GM23338 (cell line): ENCODE data around the gene FHL2. TPM values are rescaled to one million over a fixed set of nuclear protein-coding genes. Genes with fewer than 3 reads are reported as not detected.
A peak's percentile ranks its signal among the peaks of the same experiment; 100 is the strongest.

ENCODE experiments used
- ATAC-seq: fragments of 200-7000 bp; cut with Tn5 transposase; 3 replicates; pipeline ENCODE4 v1.9.1; 2020
- DNase-seq: peaks from one replicate; pipeline ENCODE4 v3.0.0-alpha.2; 2015; ENCODE audit warnings: low spot score
- H2AFZ ChIP-seq: fragments of 200-600 bp; sonication (generic); 2 replicates; pipeline ENCODE4 v1.8.0; 2016; ENCODE audit warnings: antibody characterized with exemption, mild to moderate bottlenecking, moderate library complexity
- H3F3A ChIP-seq: fragments of 200-600 bp; sonication (generic); replicated peaks from 2 replicates; pipeline ENCODE4 v1.8.0; 2017; ENCODE audit warnings: antibody characterized with exemption, mixed run types, low read depth
- H3K27ac ChIP-seq: fragments of 200-600 bp; sonication (generic); 2 replicates; pipeline ENCODE4 v1.6.1; 2016; ENCODE audit warnings: low read depth
- H3K27me3 ChIP-seq: fragments of 200-600 bp; sonication (generic); 2 replicates; pipeline ENCODE4 v1.8.0; 2016; ENCODE audit warnings: mild to moderate bottlenecking, mixed run types, moderate library complexity; ENCODE audit not compliant: insufficient read depth
- H3K36me3 ChIP-seq: fragments of 200-600 bp; sonication (generic); 2 replicates; pipeline ENCODE4 v1.8.0; 2016; ENCODE audit warnings: mild to moderate bottlenecking; ENCODE audit not compliant: insufficient read depth
- H3K4me1 ChIP-seq: fragments of 200-600 bp; sonication (generic); 2 replicates; pipeline ENCODE4 v1.8.0; 2016; ENCODE audit warnings: mild to moderate bottlenecking, moderate library complexity; ENCODE audit not compliant: insufficient read depth
- H3K4me2 ChIP-seq: fragments of 200-600 bp; sonication (generic); 2 replicates; pipeline ENCODE4 v1.7.1; 2017; ENCODE audit warnings: mixed run types
- H3K4me3 ChIP-seq: fragments of 200-600 bp; sonication (generic); 2 replicates; pipeline ENCODE4 v1.6.1; 2016; ENCODE audit warnings: mixed run types
- H3K79me2 ChIP-seq: fragments of 200-600 bp; sonication (generic); replicated peaks from 2 replicates; pipeline ENCODE4 v1.8.0; 2017; ENCODE audit warnings: mild to moderate bottlenecking; ENCODE audit not compliant: insufficient read depth
- H3K9me2 ChIP-seq: fragments of 200-600 bp; sonication (generic); 2 replicates; pipeline ENCODE4 v1.8.0; 2017; ENCODE audit not compliant: insufficient read depth
- H4K20me1 ChIP-seq: fragments of 200-600 bp; sonication (generic); replicated peaks from 2 replicates; pipeline ENCODE4 v1.8.0; 2017; ENCODE audit warnings: mild to moderate bottlenecking; ENCODE audit not compliant: insufficient read depth
- H3K27ac Mint-ChIP-seq: 2 replicates; pipeline ENCODE4 v1.8.0; 2020; ENCODE audit warnings: inconsistent platforms, mild to moderate bottlenecking, moderate library complexity, mixed read lengths
- H3K27me3 Mint-ChIP-seq: 3 replicates; pipeline ENCODE4 v1.8.0; 2022; ENCODE audit warnings: low read depth, mild to moderate bottlenecking, moderate library complexity, mixed read lengths, inconsistent platforms; ENCODE audit not compliant: insufficient read depth, poor library complexity
- H3K36me3 Mint-ChIP-seq: 3 replicates; pipeline ENCODE4 v1.8.0; 2021; ENCODE audit warnings: low read depth, mild to moderate bottlenecking, inconsistent platforms, moderate library complexity, mixed read lengths
- H3K4me1 Mint-ChIP-seq: 3 replicates; pipeline ENCODE4 v1.8.0; 2020; ENCODE audit warnings: mild to moderate bottlenecking, inconsistent platforms, mixed read lengths
- H3K4me3 Mint-ChIP-seq: 3 replicates; pipeline ENCODE4 v1.8.0; 2021; ENCODE audit warnings: moderate library complexity, mild to moderate bottlenecking, inconsistent platforms, mixed read lengths
- H3K9me3 Mint-ChIP-seq: 3 replicates; pipeline ENCODE4 v1.8.0; 2020; ENCODE audit warnings: moderate library complexity, mild to moderate bottlenecking, inconsistent platforms, mixed read lengths
- JUNB ChIP-seq: IDR thresholded peaks from one replicate; pipeline ENCODE4 v1.6.1; 2016; ENCODE audit warnings: antibody characterized with exemption; ENCODE audit not compliant: unreplicated experiment
- STAT1 ChIP-seq: IDR thresholded peaks from one replicate; pipeline ENCODE4 v1.6.1; 2016; ENCODE audit warnings: antibody characterized with exemption; ENCODE audit not compliant: unreplicated experiment
- ZNF462 ChIP-seq: fragments of 250-450 bp; sonication (Bioruptor Pico); IDR thresholded peaks from 2 replicates; pipeline ENCODE4 v1.5.0; 2020; ENCODE audit warnings: mild to moderate bottlenecking, moderate library complexity
- polyA plus RNA-seq: library from polyadenylated mRNA; unstranded; fragments of >200 nt; fragmentation: Nextera tagmentation; extraction: Ambion mirVana; gene quantifications from 2 replicates; pipeline ENCODE4 v1.2.1, GENCODE V29; 2016
- total RNA-seq: library from RNA; depleted of rRNA; stranded (reverse); fragments of >200 nt; shearing (Covaris generic); gene quantifications from 2 replicates; pipeline ENCODE4 v1.2.3, GENCODE V29; 2014
- TF ChIP-seq, protein P1 (sequence below), 2 experiments: fragments of 200-600 bp in 1 of 2; sonication (generic) in 1 of 2; conservative IDR thresholded peaks; 2 replicates each; pipeline versions ENCODE4 v1.5.1 to v1.6.1; 2016 to 2017; ENCODE audit warnings: antibody characterized with exemption in 2 of 2, low read depth in 2 of 2, mild to moderate bottlenecking in 2 of 2, moderate library complexity in 1 of 2

FHL2 gene
- total and polyA plus RNA-seq, 2 experiments from 2014 or later, result 29.0 to 30.9 TPM

DNA sequence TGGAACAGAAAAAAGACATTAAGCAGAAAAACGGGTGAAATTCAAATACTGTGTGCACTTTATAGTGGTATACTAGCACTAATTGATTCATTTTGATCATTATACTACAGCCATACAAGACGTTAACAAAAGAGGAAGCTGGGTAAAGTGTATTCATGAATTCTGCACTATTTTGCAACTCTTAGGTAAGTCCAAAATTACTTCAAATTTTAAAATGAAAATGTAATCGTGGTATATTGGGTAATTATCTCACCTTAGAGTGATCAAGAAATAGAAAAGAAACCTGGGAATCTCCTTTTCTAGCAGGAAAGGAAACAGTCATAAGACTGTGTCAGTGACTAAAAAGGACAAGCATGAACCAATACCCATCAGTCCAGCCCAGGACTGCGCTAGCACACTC is 74.8 kb downstream of the FHL2 start:
- H3K27ac Mint-ChIP-seq, result no peak overlapping the region
- no peak overlapping the region for H3K4me2 ChIP-seq
- no peaks in the 10 kb centered on the region for H3K36me3 ChIP-seq
- H3K4me3 Mint-ChIP-seq, result no peak overlapping the region
- H2AFZ ChIP-seq, result no peak overlapping the region
- peaks cover 8% of the 10 kb centered on the region; the same call in 2 of the 3 replicates for H3K36me3 Mint-ChIP-seq
- H3K4me1 Mint-ChIP-seq, result peaks cover 25% of the 10 kb centered on the region
- ATAC-seq, result no peak
- H3K27me3 ChIP-seq, result no peaks in the 10 kb centered on the region
- H3K9me3 Mint-ChIP-seq, result no peaks in the 10 kb centered on the region
- peaks cover 7% of the 10 kb centered on the region for H3K4me1 ChIP-seq
- H3F3A ChIP-seq, result no peaks in the 10 kb centered on the region
- no peak overlapping the region for H3K4me3 ChIP-seq
- H3K27ac ChIP-seq, result peak overlapping the region; percentile 61; the same call in 1 of the 2 replicates
- TF ChIP-seq, protein P1, sequence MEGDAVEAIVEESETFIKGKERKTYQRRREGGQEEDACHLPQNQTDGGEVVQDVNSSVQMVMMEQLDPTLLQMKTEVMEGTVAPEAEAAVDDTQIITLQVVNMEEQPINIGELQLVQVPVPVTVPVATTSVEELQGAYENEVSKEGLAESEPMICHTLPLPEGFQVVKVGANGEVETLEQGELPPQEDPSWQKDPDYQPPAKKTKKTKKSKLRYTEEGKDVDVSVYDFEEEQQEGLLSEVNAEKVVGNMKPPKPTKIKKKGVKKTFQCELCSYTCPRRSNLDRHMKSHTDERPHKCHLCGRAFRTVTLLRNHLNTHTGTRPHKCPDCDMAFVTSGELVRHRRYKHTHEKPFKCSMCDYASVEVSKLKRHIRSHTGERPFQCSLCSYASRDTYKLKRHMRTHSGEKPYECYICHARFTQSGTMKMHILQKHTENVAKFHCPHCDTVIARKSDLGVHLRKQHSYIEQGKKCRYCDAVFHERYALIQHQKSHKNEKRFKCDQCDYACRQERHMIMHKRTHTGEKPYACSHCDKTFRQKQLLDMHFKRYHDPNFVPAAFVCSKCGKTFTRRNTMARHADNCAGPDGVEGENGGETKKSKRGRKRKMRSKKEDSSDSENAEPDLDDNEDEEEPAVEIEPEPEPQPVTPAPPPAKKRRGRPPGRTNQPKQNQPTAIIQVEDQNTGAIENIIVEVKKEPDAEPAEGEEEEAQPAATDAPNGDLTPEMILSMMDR (conservative IDR thresholded peaks at IDR 0.05; ENCODE audit: low read depth in 2 of 2), result no peak
- TF ChIP-seq STAT1, result no peak
- no peak for TF ChIP-seq JUNB
- TF ChIP-seq ZNF462, result no peak
- peaks cover 5% of the 10 kb centered on the region; the same call in 1 of the 2 replicates for H4K20me1 ChIP-seq
- no peak for DNase-seq
- H3K79me2 ChIP-seq, result peaks cover 89% of the 10 kb centered on the region
- peaks cover 5% of the 10 kb centered on the region for H3K27me3 Mint-ChIP-seq
- H3K9me2 ChIP-seq, result no peaks in the 10 kb centered on the region
